GM19328 (cell line): Measurements from ENCODE around the gene AXIN1.

Experiments used
- ATAC-seq: cut with Tn5 transposase; IDR thresholded peaks from one replicate; pipeline ENCODE4 v1.9.1; 2021; ENCODE audit warnings: mild to moderate bottlenecking, moderate library complexity; ENCODE audit not compliant: unreplicated experiment

The AXIN1 gene

DNA sequence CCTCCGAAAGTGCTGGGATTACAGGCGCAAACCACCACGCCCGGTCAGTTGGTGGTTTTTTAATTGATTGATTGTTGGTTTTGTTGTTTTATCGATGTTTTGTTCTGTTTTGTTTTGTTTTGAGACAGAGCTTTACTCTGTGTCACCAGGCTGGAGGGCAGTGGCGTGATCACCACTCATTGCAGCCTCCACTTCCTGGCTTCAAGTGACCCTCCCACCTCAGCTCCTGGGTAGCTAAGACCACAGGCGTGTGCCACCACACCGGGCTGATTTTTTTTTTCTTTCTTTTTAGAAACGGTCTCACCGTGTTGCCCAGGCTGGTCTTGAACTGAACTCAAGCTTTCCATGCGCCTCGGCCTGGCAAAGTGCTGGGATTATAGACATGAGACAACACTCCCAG is 105.5 kb downstream of the AXIN1 start:
- no peak for ATAC-seq

DNA sequence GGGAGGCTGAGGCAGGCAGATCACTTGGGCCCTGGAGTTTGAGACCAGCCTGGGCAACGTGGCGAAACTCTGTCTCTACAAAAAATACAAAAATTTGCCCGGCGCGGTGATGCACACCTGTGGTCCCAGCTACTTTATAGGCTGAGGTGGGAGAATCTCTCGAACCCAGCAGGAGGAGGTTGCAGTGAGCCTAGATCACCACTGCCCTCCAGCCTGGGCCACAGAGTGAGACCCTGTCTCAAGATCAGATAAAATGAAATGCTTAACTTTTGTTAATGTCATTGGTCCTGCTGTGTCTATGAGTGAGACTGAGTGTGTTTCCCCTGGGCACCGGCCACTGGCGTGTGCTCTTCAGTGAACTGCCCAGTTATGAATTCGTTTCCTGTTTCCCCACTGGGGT is 107.4 kb downstream of the AXIN1 start:
- ATAC-seq: no peak

DNA sequence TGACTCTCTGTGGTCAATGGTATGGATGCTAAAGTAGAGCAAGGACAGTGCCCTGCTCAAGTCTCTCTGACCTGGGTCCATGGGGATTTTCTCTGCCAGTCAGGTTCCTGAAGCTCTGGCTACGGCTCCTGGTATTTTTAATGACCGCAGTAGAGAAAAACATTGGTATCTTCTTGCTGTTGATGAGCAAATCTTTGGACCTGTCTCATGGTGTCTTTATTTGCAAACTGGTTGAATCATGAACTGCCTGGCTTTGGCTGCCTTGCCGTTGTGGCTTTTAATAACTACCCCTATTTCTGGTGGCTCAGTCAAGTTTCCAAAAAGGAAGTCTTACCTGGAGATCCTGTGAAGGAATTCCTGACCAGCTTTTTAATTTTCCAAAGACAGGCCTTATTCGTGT is 109.2 kb downstream of the AXIN1 start:
- no peak for ATAC-seq

GRCh38 chr16:242281-242680 is 110.2 kb downstream of the AXIN1 start:
- no peak for ATAC-seq

- ATAC-seq: no peak
These were observed 112.0 kb downstream of the AXIN1 start for GRCh38 chr16:240559-240958.

DNA sequence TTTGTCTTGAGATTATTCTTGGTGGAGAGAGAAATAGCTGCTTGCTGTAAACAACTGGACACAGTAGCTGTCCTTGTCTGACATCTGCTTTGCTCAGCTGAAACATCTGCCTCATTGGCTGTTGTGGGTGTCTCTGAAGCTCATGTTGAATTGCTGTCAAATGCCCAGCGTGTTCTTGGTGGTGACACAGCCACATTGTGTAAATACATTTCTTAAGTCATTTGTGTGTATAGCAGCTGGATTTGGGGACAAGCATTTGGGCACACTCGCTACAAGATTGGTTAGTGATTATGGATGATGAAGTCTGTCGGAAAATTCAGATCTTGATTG is 112.6 kb downstream of the AXIN1 start:
- ATAC-seq: no peak
